ENCODE measurements around the gene MRPL4.

Gene MRPL4

GRCh38 chr19:10290357-10290875 lies 38.4 kb downstream of the MRPL4 start:
- no peak for DNase-seq

GRCh38 chr19:10290876-10291553 lies 39.0 kb downstream of the MRPL4 start:
- no peak for DNase-seq

DNA sequence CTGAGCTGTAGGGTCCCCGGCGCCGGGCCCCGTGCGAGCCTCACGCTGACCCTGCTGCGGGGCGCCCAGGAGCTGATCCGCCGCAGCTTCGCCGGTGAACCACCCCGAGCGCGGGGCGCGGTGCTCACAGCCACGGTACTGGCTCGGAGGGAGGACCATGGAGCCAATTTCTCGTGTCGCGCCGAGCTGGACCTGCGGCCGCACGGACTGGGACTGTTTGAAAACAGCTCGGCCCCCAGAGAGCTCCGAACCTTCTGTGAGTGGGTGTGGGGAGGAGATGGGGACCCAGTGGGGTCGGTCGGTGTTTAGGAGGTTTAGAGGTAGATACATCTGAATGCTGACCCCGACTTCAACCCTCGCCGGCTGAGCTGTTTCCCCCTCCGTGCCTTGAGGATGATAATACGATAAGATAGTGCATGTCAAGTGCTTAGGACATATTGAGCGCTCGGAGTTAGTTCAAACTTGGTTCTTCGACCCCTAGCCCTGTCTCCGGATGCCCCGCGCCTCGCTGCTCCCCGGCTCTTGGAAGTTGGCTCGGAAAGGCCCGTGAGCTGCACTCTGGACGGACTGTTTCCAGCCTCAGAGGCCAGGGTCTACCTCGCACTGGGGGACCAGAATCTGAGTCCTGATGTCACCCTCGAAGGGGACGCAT lies 39.7 kb downstream of the MRPL4 start:
- DNase-seq = no peak

DNA sequence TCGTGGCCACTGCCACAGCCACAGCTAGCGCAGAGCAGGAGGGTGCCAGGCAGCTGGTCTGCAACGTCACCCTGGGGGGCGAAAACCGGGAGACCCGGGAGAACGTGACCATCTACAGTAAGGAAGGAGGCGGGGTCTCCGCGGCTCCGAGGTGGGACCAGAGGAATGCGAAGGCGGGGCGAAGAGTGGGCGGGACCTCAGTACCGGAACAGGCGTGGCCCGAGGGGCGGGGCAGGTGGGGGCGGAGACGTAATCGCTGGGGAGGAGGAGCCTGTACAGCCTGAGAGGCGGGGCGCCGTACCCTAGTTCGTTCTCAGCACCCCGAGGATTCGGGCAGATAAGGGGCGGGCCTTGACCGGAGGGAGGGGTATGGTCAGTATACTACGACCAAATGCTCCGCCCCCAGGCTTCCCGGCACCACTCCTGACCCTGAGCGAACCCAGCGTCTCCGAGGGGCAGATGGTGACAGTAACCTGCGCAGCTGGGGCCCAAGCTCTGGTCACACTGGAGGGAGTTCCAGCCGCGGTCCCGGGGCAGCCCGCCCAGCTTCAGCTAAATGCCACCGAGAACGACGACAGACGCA lies 40.3 kb downstream of the MRPL4 start:
- no peak for DNase-seq

GRCh38 chr19:10292789-10293636 lies 41.0 kb downstream of the MRPL4 start:
- no peak for DNase-seq

DNA sequence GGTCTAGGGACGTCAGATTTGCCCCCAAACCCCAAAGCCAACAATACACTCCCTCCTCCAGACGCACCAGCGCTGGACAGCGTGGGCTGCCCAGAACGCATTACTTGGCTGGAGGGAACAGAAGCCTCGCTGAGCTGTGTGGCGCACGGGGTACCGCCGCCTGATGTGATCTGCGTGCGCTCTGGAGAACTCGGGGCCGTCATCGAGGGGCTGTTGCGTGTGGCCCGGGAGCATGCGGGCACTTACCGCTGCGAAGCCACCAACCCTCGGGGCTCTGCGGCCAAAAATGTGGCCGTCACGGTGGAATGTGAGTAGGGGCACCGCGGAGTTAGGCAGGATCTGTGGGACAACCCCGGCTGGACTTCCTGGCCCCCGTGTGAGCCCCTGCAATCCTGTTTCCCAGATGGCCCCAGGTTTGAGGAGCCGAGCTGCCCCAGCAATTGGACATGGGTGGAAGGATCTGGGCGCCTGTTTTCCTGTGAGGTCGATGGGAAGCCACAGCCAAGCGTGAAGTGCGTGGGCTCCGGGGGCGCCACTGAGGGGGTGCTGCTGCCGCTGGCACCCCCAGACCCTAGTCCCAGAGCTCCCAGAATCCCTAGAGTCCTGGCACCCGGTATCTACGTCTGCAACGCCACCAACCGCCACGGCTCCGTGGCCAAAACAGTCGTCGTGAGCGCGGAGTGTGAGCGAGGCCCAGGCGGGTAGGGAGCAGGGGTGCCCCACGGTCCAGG lies 41.8 kb downstream of the MRPL4 start:
- DNase-seq = no peak

GRCh38 chr19:10294368-10294697 lies 42.3 kb downstream of the MRPL4 start:
- no peak for DNase-seq

GRCh38 chr19:10295305-10295846 lies 43.4 kb downstream of the MRPL4 start:
- DNase-seq = no peak

GRCh38 chr19:10295847-10296591 lies 44.0 kb downstream of the MRPL4 start:
- DNase-seq = no peak

DNA sequence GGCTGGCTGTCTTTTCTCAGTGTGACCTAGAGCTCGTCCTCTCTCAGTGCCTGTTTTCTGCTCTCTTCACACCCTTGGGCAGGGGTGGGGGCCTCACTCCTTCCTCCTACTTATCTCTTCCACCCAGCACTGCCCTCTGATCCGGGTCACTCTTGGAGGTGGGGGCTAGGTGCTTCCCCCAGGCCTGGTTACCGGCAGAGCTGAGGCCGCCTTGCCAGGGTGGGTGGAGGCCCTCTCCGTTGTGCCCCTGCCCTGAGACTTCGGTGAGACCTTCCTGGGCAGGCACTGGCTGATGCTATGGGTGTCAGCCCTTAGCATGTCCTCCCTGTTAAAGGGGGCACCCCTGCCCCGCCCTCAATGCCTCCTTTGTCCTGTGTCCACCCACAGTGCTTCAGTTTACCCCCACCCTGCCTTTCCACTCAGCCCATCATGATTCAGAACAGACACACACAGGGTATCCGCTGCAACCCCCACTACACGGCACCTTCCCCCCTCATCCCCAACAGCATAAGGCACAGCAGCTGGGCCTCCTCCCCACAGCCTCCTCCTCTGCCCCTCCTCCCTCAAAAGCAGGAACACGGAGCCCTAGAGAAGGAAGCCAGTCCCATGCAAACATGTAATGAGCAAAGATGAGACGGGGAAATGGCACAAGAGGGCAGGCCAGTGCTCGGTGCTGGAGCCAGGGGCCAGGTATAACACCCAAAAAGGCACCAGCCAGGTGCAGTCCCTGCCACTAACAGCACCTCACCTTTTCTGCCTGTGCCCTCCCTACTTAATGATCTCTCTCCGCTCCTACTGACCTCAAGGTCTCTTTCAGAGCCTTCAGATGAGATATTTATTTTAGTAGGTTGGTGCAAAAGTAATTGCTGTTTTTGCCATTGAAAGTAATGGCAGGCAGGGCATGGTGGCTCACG lies 47.8 kb downstream of the MRPL4 start:
- no peak for DNase-seq

DNA sequence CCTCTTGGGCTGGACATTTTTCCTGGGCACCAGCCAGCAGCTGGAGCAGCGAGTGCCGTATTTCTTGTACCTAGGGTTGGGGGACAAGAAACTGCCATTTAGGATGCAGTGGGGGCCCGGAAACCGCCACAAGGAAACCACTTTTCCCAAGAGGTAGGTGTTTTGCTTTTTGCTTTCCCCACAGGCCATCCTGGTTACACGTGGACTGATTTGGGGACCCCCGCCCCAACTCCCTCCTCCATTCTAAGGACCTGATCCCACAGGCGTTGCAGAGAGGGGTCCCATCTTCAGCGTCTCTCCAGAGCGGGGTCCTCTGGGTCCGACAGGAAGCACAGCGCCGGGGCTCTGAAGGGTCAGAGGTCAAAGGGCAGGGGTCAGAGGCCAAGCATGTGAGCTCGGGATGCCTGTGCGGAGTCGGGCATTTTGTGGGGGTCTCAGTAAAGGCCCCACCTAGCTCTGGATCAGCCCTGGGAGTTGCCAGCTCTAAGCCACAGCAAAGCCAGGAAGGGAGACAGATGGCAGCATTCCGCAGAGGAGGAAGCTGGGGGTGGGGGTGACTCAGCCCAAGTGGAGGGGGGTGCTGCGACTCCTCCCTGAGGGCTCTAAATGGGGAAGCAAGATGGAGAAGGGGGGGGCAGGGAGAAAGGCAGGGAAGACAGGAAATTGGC lies 53.3 kb downstream of the MRPL4 start:
- no peak for DNase-seq

DNA sequence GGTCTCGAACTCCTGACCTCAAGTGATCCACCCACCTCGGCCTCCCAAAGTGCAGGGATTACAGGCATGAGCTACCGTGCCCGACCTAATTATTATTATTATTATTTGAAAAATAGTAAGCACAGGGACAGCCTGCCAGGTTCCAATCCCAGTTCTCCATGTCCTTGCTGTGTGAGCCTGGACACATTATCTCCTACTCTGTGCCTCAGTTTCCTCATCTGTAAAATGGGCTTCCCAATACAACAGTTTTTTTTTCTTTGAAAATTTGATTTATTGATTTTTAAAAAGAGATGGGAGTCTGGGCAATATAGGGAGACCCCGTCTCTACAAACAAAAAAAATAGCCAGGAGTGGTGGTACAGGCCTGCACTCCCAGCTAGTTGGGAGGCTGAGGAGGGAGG lies 54.3 kb downstream of the MRPL4 start:
- no peak for DNase-seq

DNA sequence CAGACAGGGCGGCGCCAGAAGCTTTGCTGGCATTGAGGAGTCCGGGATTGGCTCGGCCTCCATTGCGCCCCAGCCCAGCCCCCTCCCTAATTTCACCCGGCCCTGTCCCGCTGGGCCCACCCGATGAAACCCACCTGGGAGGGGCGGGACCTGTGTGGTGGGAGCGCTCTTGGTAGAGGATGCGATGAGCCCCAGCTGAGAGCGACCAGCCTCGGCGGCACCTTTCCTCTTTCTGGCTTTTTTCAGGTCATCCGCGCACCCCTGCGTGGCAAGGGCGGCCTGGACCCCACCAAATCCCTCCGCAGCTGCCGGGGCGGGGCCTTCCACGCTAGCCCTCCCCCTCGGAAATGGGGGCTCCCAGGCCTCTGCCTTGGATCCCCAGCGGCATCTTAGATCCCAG lies 57.4 kb downstream of the MRPL4 start, which contains the start of gene ZGLP1:
TSS of gene ZGLP1 (minus strand) at position 393 of the 400 bp plus-strand sequence.
- no peak for DNase-seq

Measured in NCI-H1092 treated with DMSO at 0.1 percent for 48 hours (cell line).